Measurements from ENCODE around the gene RABGAP1L. TPM values are rescaled to one million over a fixed set of nuclear protein-coding genes. Genes with fewer than 3 reads are reported as not detected.
A peak's percentile ranks its signal among the peaks of the same experiment; 100 is the strongest.
"Not testable (repeated sequence)": the region's sequence is repeated elsewhere in the genome, so short reads cannot be mapped to it uniquely, and the experiment has no call there.

The RABGAP1L gene
- total RNA-seq, 1 donor from 2014 or later, result 41.0 TPM

- H3K4me1 Mint-ChIP-seq (ENCODE audit: low read depth), result peaks cover 25% of the 10 kb centered on the region
- H3K4me3 Mint-ChIP-seq, result no peak overlapping the region
- H3K27me3 Mint-ChIP-seq (ENCODE audit: insufficient read depth), result peaks cover 3% of the 10 kb centered on the region
- H3K27ac Mint-ChIP-seq, result no peak overlapping the region
- H3K9me3 Mint-ChIP-seq, result no peaks in the 10 kb centered on the region
- intact Hi-C loops (cut with micrococcal nuclease), result loop anchor here (2.0 to 5.0 kb wide), 2 partner anchors 17 to 97 kb away; no protein-coding TSS in a partner anchor
- no peak for DNase-seq (ENCODE audit: low spot score)
- H3K36me3 Mint-ChIP-seq (ENCODE audit: low read depth), result peaks cover 21% of the 10 kb centered on the region
Measured at GRCh38 chr1:174815474-174815908, 656.2 kb downstream of the RABGAP1L start.

- peaks cover 21% of the 10 kb centered on the region for H3K36me3 Mint-ChIP-seq (ENCODE audit: low read depth)
- not testable (repeated sequence) for H3K9me3 Mint-ChIP-seq; H3K27ac Mint-ChIP-seq; H3K27me3 Mint-ChIP-seq (ENCODE audit: insufficient read depth); DNase-seq (ENCODE audit: low spot score); H3K4me3 Mint-ChIP-seq
- peaks cover 25% of the 10 kb centered on the region for H3K4me1 Mint-ChIP-seq (ENCODE audit: low read depth)
- intact Hi-C loops (cut with micrococcal nuclease), result loop anchor here (5.0 kb wide), 1 partner anchor 96 kb away; no protein-coding TSS in a partner anchor
Measured at GRCh38 chr1:174816621-174817020, 657.3 kb downstream of the RABGAP1L start.

DNA sequence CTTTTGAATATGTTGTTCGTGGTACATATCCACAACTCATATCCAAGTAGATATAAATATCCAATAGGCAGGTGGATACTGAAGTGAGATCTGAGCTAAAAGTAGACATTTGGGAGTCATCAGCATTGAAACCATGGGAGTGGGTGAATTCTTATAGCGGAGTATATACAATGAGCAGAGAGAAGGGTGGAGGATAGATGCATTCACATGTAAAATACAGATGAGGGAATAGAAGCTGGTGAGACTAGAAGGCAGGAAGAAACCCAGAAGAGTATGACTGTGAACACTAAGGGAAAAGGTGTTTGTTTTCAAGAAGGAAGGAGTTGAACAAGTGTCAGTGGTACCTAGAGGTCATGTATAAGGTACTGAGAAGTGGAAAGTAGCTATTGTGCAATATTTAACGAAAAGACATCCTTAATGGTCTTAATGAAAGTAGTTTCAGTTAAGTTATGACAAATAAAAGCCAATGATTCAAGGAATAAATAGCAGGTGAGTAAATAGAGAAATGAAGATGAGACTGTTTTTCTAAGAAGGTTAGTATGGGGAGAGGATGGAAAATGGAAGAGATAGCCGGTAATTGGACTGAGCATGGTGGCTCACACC lies 658.8 kb downstream of the RABGAP1L start:
- Mint-ChIP-seq H3K4me1 (ENCODE audit: low read depth) (peaks cover 25% of the 10 kb centered on the region), H3K36me3 (ENCODE audit: low read depth) (peaks cover 14% of the 10 kb centered on the region), H3K27me3 (ENCODE audit: insufficient read depth) (peaks cover 3% of the 10 kb centered on the region), H3K4me3 (no peak overlapping the region), H3K27ac (peak overlapping the region; percentile 16), H3K9me3 (no peaks in the 10 kb centered on the region)
- intact Hi-C loops (cut with micrococcal nuclease), result loop anchor here (5.0 kb wide), 1 partner anchor 94 kb away; no protein-coding TSS in a partner anchor
- no peak for DNase-seq (ENCODE audit: low spot score)

DNA sequence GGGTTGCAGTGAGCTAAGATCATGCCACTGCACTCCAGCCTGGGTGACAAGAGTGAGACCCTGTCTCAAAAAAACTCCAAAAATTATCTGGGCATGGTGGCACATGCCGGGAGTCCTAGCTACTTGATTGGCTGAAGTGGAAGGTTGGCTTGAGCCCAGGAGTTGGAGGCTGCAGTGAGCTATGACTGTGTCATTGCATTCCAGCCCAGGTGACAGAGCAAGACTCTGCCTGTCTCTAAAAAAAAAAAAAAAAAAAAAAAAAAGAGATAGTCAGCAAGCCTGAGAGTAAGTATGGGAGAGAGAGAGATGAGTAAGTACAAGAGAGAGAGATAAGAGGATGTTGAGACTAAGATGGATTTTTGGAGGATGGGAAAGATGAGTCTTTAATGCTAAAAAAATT lies 659.6 kb downstream of the RABGAP1L start:
- Mint-ChIP-seq H3K36me3 (ENCODE audit: low read depth) (peaks cover 13% of the 10 kb centered on the region), H3K27me3 (ENCODE audit: insufficient read depth) (peaks cover 3% of the 10 kb centered on the region), H3K4me1 (ENCODE audit: low read depth) (peaks cover 25% of the 10 kb centered on the region), H3K9me3 (no peaks in the 10 kb centered on the region), H3K4me3 (no peak overlapping the region), H3K27ac (no peak overlapping the region)
- intact Hi-C loops (cut with micrococcal nuclease), result loop anchor here (5.0 kb wide), 1 partner anchor 93 kb away; no protein-coding TSS in a partner anchor
- no peak for DNase-seq (ENCODE audit: low spot score)

DNA sequence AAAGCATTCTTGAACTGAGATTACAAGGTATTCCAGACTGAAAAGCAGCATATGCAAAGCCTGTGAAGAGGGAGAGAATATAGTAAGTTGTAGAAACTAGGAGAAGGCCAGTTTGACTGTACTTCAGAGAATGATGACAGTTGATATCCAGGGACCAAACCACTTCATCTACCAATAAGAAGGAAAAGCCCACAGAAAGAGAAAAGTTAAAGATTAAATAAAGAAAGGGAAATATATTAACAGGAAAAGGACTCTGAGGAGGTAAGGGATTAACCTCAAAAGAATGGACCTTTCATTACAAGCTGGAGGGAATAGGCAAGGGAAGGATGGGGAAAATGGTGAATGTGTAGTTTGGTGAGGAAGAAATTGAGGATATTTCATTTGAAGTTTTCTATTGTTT lies 660.3 kb downstream of the RABGAP1L start:
- Mint-ChIP-seq H3K4me1 (ENCODE audit: low read depth) (peaks cover 25% of the 10 kb centered on the region), H3K36me3 (ENCODE audit: low read depth) (peaks cover 13% of the 10 kb centered on the region), H3K27ac (no peak overlapping the region), H3K9me3 (no peaks in the 10 kb centered on the region), H3K4me3 (no peak overlapping the region), H3K27me3 (ENCODE audit: insufficient read depth) (peaks cover 3% of the 10 kb centered on the region)
- intact Hi-C loops (cut with micrococcal nuclease), result loop anchor here (5.0 kb wide), 1 partner anchor 93 kb away; no protein-coding TSS in a partner anchor
- no peak for DNase-seq (ENCODE audit: low spot score)

DNA sequence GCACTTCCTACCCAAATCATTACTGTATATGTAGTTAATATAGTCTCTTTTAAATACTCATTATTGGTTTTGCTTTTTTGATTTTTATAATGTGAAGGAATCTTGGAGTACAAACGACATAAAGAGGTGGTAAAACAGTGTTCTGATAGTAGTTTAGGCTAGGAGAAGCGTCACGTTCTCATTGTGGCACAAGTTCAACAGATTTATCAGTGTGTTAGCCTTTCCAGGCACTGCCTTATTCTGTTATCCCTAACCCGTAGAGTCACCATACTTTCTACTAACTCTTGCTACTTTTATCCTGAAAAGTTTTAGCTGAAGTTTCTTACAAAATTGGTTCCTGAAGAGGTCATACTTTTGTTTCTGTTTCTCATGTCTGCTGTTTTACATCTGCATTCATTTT lies 665.8 kb downstream of the RABGAP1L start:
- no peak overlapping the region for H3K27ac Mint-ChIP-seq
- intact Hi-C loops (cut with micrococcal nuclease), result no loop called here
- H3K36me3 Mint-ChIP-seq (ENCODE audit: low read depth), result peaks cover 2% of the 10 kb centered on the region

GRCh38 chr1:174825806-174826205 lies 666.5 kb downstream of the RABGAP1L start:
- Mint-ChIP-seq H3K4me1 (ENCODE audit: low read depth) (no peaks in the 10 kb centered on the region), H3K4me3 (no peak overlapping the region), H3K36me3 (ENCODE audit: low read depth) (peaks cover 2% of the 10 kb centered on the region), H3K27me3 (ENCODE audit: insufficient read depth) (no peaks in the 10 kb centered on the region), H3K27ac (no peak overlapping the region), H3K9me3 (no peaks in the 10 kb centered on the region)
- intact Hi-C loops (cut with micrococcal nuclease), result no loop called here
- DNase-seq (ENCODE audit: low spot score), result no peak

More for the DNA sequence above, 665.8 kb downstream of the RABGAP1L start:
- Mint-ChIP-seq H3K4me1 (ENCODE audit: low read depth) (no peaks in the 10 kb centered on the region), H3K9me3 (no peaks in the 10 kb centered on the region), H3K27me3 (ENCODE audit: insufficient read depth) (no peaks in the 10 kb centered on the region), H3K4me3 (no peak overlapping the region)
- DNase-seq (ENCODE audit: low spot score), result no peak

- H3K27ac Mint-ChIP-seq, result no peak overlapping the region
- no peaks in the 10 kb centered on the region for H3K9me3 Mint-ChIP-seq
- no peaks in the 10 kb centered on the region for H3K4me1 Mint-ChIP-seq (ENCODE audit: low read depth)
- DNase-seq (ENCODE audit: low spot score), result no peak
- H3K27me3 Mint-ChIP-seq (ENCODE audit: insufficient read depth), result no peaks in the 10 kb centered on the region
- H3K4me3 Mint-ChIP-seq, result no peak overlapping the region
- peaks cover 2% of the 10 kb centered on the region for H3K36me3 Mint-ChIP-seq (ENCODE audit: low read depth)
- intact Hi-C loops (cut with micrococcal nuclease), result no loop called here
Measured at GRCh38 chr1:174828264-174828663, 668.9 kb downstream of the RABGAP1L start.

GRCh38 chr1:174829990-174830389 lies 670.7 kb downstream of the RABGAP1L start:
- no peaks in the 10 kb centered on the region for H3K4me1 Mint-ChIP-seq (ENCODE audit: low read depth)
- intact Hi-C loops (cut with micrococcal nuclease), result no loop called here
- H3K9me3 Mint-ChIP-seq, result no peaks in the 10 kb centered on the region
- no peak overlapping the region for H3K27ac Mint-ChIP-seq
- no peaks in the 10 kb centered on the region for H3K27me3 Mint-ChIP-seq (ENCODE audit: insufficient read depth)
- DNase-seq (ENCODE audit: low spot score), result no peak
- H3K4me3 Mint-ChIP-seq, result no peak overlapping the region
- H3K36me3 Mint-ChIP-seq (ENCODE audit: low read depth), result peaks cover 2% of the 10 kb centered on the region

GRCh38 chr1:174836543-174836942 lies 677.2 kb downstream of the RABGAP1L start:
- Mint-ChIP-seq H3K36me3 (ENCODE audit: low read depth) (no peaks in the 10 kb centered on the region), H3K27ac (no peak overlapping the region), H3K4me3 (no peak overlapping the region), H3K9me3 (no peaks in the 10 kb centered on the region), H3K4me1 (ENCODE audit: low read depth) (no peaks in the 10 kb centered on the region), H3K27me3 (ENCODE audit: insufficient read depth) (no peaks in the 10 kb centered on the region)
- intact Hi-C loops (cut with micrococcal nuclease), result no loop called here
- no peak for DNase-seq (ENCODE audit: low spot score)

DNA sequence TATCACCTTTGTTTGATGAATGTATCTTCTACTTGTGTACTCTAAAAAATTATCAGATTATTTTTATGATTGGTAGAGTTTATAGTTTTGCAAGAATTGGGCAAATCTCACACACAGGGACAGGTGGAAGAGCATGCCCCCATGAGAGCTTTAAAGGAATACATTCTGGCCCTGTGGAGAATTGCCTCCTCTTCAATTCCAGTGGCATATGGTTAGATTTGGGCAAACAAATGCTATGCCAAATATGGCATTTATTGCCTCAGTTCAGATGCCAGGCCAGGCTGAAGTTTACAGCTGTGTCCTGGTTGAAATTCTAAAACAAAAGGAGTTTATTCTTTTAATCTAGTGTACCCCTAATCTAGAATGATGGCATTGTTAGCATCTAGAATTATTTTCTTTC lies 678.1 kb downstream of the RABGAP1L start:
- H3K4me1 Mint-ChIP-seq (ENCODE audit: low read depth), result no peaks in the 10 kb centered on the region
- no peak overlapping the region for H3K4me3 Mint-ChIP-seq
- intact Hi-C loops (cut with micrococcal nuclease), result no loop called here
- H3K27me3 Mint-ChIP-seq (ENCODE audit: insufficient read depth), result no peaks in the 10 kb centered on the region
- H3K27ac Mint-ChIP-seq, result no peak overlapping the region
- no peaks in the 10 kb centered on the region for H3K9me3 Mint-ChIP-seq
- no peak for DNase-seq (ENCODE audit: low spot score)
- H3K36me3 Mint-ChIP-seq (ENCODE audit: low read depth), result no peaks in the 10 kb centered on the region

GRCh38 chr1:174839211-174839610 lies 679.9 kb downstream of the RABGAP1L start:
- Mint-ChIP-seq H3K4me3 (no peak overlapping the region), H3K36me3 (ENCODE audit: low read depth) (no peaks in the 10 kb centered on the region), H3K4me1 (ENCODE audit: low read depth) (no peaks in the 10 kb centered on the region), H3K27ac (no peak overlapping the region), H3K27me3 (ENCODE audit: insufficient read depth) (no peaks in the 10 kb centered on the region), H3K9me3 (no peaks in the 10 kb centered on the region)
- intact Hi-C loops (cut with micrococcal nuclease), result no loop called here
- no peak for DNase-seq (ENCODE audit: low spot score)

- H3K4me1 Mint-ChIP-seq (ENCODE audit: low read depth), result no peaks in the 10 kb centered on the region
- H3K27me3 Mint-ChIP-seq (ENCODE audit: insufficient read depth), result no peaks in the 10 kb centered on the region
- H3K9me3 Mint-ChIP-seq, result no peaks in the 10 kb centered on the region
- H3K4me3 Mint-ChIP-seq, result no peak overlapping the region
- no peaks in the 10 kb centered on the region for H3K36me3 Mint-ChIP-seq (ENCODE audit: low read depth)
- no peak for DNase-seq (ENCODE audit: low spot score)
- intact Hi-C loops (cut with micrococcal nuclease), result no loop called here
- H3K27ac Mint-ChIP-seq, result no peak overlapping the region
Measured at GRCh38 chr1:174841747-174842146, 682.4 kb downstream of the RABGAP1L start.

Measured in activated T-helper 1 cell treated with anti-CD3 and anti-CD28 coated beads, Interleukin-12 subunit alpha, Interleukin-12 subunit beta, Interleukin-2, Interleukin-4 antibody, amounts not matched to agents 30 ng/mL and 10 ng/mL and 1 ng/mL, durations not matched to agents 14 hours and 24 hours and 36 hours (primary cell).